Endothelial cell of umbilical vein (primary cell): Measurements from ENCODE around the gene ZBTB44. TPM values are rescaled to one million over a fixed set of nuclear protein-coding genes. Genes with fewer than 3 reads are reported as not detected.

ENCODE experiments used
- BruUV-seq: library from RNA; stranded (reverse); fragments of 400-500 nt; replicated peaks from 2 replicates; lab custom pipeline; 2021; lab: Mats Ljungman, UMichigan
- CTCF ChIA-PET: fragments of 300-600, 350-600 bp; sonication (Branson Sonifier 250); formaldehyde crosslinking; loops from one replicate; lab custom pipeline; 2021; ENCODE audit warnings: antibody characterized with exemption, inconsistent platforms; lab: Charles Lee
- POLR2A ChIA-PET: fragments of 300-600, 350-600 bp; sonication (Branson Sonifier 250); formaldehyde crosslinking; loops from one replicate; lab custom pipeline; 2021; ENCODE audit warnings: antibody characterized with exemption, inconsistent platforms; lab: Charles Lee
- DNase-seq: peaks from one replicate; pipeline ENCODE4 v3.0.0-alpha.2; 2011; ENCODE audit warnings: low read depth, low spot score
- FAIRE-seq: peaks from 2 replicates; lab custom pipeline; 2011; peaks lifted over from hg19 to GRCh38; lab: Jason Lieb, UNC
- H2AFZ ChIP-seq: 2 replicates; pipeline ENCODE4 v1.6.0; 2012; ENCODE audit warnings: low read depth, low read length, control low read depth, inconsistent platforms
- H3K27ac ChIP-seq: 2 replicates; pipeline ENCODE4 v1.5.1; 2011; ENCODE audit warnings: low read depth, mild to moderate bottlenecking, control low read depth, low read length, moderate library complexity; ENCODE audit not compliant: insufficient read depth
- H3K27me3 ChIP-seq, 2 experiments: 2 replicates each; pipeline versions ENCODE4 v1.6.0 to v1.6.1; 2011; ENCODE audit warnings: low read length in 2 of 2, mixed read lengths in 1 of 2; ENCODE audit not compliant: control insufficient read depth in 2 of 2, insufficient read depth in 2 of 2
- H3K36me3 ChIP-seq, 2 experiments: 2 replicates in 1 of 2; 3 replicates in 1 of 2; pipeline ENCODE4 v1.5.1; 2011; ENCODE audit warnings: low read length in 2 of 2, mild to moderate bottlenecking in 1 of 2, moderate library complexity in 1 of 2; ENCODE audit not compliant: control insufficient read depth in 2 of 2, insufficient read depth in 2 of 2; ENCODE audit errors: extremely low read depth in 1 of 2
- H3K4me1 ChIP-seq: 3 replicates; pipeline ENCODE4 v1.5.1; 2011; ENCODE audit warnings: mild to moderate bottlenecking, low read length; ENCODE audit not compliant: control insufficient read depth, insufficient read depth; ENCODE audit errors: extremely low read depth
- H3K4me2 ChIP-seq: 2 replicates; pipeline ENCODE4 v1.6.1; 2011; ENCODE audit warnings: low read length, control low read depth, mixed read lengths; ENCODE audit not compliant: insufficient read depth
- H3K4me3 ChIP-seq, 3 experiments: fragments of 200-600 bp in 1 of 3; sonication (generic), shearing (Covaris generic) in 1 of 3; replicated peaks in 1 of 3; 2 replicates each; pipeline ENCODE4 v1.5.1; 2011 to 2016; ENCODE audit warnings: control low read depth in 3 of 3, low read length in 3 of 3, mild to moderate bottlenecking in 2 of 3, inconsistent platforms in 1 of 3, low read depth in 1 of 3, moderate library complexity in 1 of 3; ENCODE audit not compliant: insufficient read depth in 1 of 3
- H3K79me2 ChIP-seq: 2 replicates; pipeline ENCODE4 v1.6.0; 2012; ENCODE audit warnings: low read length, inconsistent platforms; ENCODE audit not compliant: control insufficient read depth, insufficient read depth
- H3K9ac ChIP-seq: replicated peaks from 2 replicates; pipeline ENCODE3; 2011; ENCODE audit warnings: low read length, control low read depth; ENCODE audit not compliant: insufficient read depth; ENCODE audit errors: extremely low read depth
- H3K9me1 ChIP-seq: replicated peaks from 3 replicates; pipeline ENCODE4 v1.6.0; 2011; ENCODE audit warnings: mild to moderate bottlenecking, low read length; ENCODE audit not compliant: control insufficient read depth, insufficient read depth; ENCODE audit errors: extremely low read depth
- H3K9me3 ChIP-seq: replicated peaks from 2 replicates; pipeline ENCODE4 v1.5.1; 2012; ENCODE audit warnings: low read length, inconsistent platforms; ENCODE audit not compliant: control insufficient read depth, insufficient read depth
- H4K20me1 ChIP-seq: replicated peaks from 2 replicates; pipeline ENCODE3; 2011; ENCODE audit warnings: mild to moderate bottlenecking, low read length; ENCODE audit not compliant: control insufficient read depth, insufficient read depth; ENCODE audit errors: extremely low read depth
- CTCF ChIP-seq, 2 donors: IDR thresholded peaks; 1 replicate in 1 of 2; 2 replicates in 1 of 2; pipeline ENCODE4 v1.5.1; 2011; ENCODE audit warnings: low read length in 2 of 2, mild to moderate bottlenecking in 2 of 2, moderate library complexity in 2 of 2, control low read depth in 1 of 2, inconsistent platforms in 1 of 2, low read depth in 1 of 2; ENCODE audit not compliant: insufficient read depth in 1 of 2; ENCODE audit errors: extremely low read depth in 1 of 2
- EZH2 ChIP-seq: IDR thresholded peaks from 2 replicates; pipeline ENCODE4 v1.6.1; 2012; ENCODE audit warnings: borderline replicate concordance, low read depth, mild to moderate bottlenecking, moderate library complexity, low read length, inconsistent platforms; ENCODE audit not compliant: severe bottlenecking
- FOS ChIP-seq: IDR thresholded peaks from 2 replicates; pipeline ENCODE4 v1.6.1; 2011; ENCODE audit warnings: mild to moderate bottlenecking, low read length, moderate library complexity, borderline replicate concordance; ENCODE audit not compliant: insufficient read depth
- GATA2 ChIP-seq: IDR thresholded peaks from 2 replicates; pipeline ENCODE4 v1.7.0; 2011; ENCODE audit warnings: low read depth, mild to moderate bottlenecking, moderate library complexity, mixed read lengths, low read length; ENCODE audit not compliant: insufficient read length, insufficient read depth
- JUN ChIP-seq: IDR thresholded peaks from 2 replicates; pipeline ENCODE4 v1.6.1; 2011; ENCODE audit warnings: borderline replicate concordance, low read depth; ENCODE audit not compliant: insufficient read length, insufficient read depth
- MAX ChIP-seq: IDR thresholded peaks from 2 replicates; pipeline ENCODE4 v1.6.1; 2011; ENCODE audit not compliant: insufficient read depth, insufficient read length
- MYC ChIP-seq: IDR thresholded peaks from one replicate; pipeline ENCODE4 v1.6.1; 2011; ENCODE audit warnings: mild to moderate bottlenecking, low read depth, low read length
- POLR2A ChIP-seq: IDR thresholded peaks from 2 replicates; pipeline ENCODE4 v1.6.1; 2012; ENCODE audit warnings: low read depth, mild to moderate bottlenecking, control low read depth, low read length
- POLR2AphosphoS5 ChIP-seq: IDR thresholded peaks from 2 replicates; pipeline ENCODE4 v1.6.1; 2012; ENCODE audit warnings: low read depth, mild to moderate bottlenecking, control low read depth, low read length, moderate library complexity; ENCODE audit not compliant: insufficient read depth
- dilution Hi-C: fragments of 300-500 bp; cut with MboI; formaldehyde crosslinking; loops from one replicate; pipeline ENCODE4 v1.15.0; 2019; ENCODE audit warnings: low sequenced_read_pairs; ENCODE audit not compliant: extremely low pct_ligation_motif_present
- intact Hi-C: fragments of 100-400 bp; cut with micrococcal nuclease; formaldehyde crosslinking; loops from one replicate; pipeline ENCODE4 v1.10.0; 2022
- polyA plus RNA-seq, 4 experiments: library from polyadenylated mRNA; depleted of rRNA in 3 of 4; stranded (reverse) in 3 of 4; unstranded in 1 of 4; fragments of >200 nt; gene quantifications; 2 replicates each; pipeline versions ENCODE4 v1.2.1 to v1.2.3, GENCODE V29; 2011 to 2012; ENCODE audit warnings: missing spikeins in 1 of 4
- total RNA-seq: library from RNA; stranded (reverse); gene quantifications from 2 replicates; pipeline ENCODE4 v1.2.3, GENCODE V29; 2021

Gene ZBTB44
- total and polyA plus RNA-seq, 2 donors (not counting 3 experiments of a cell fraction or from before 2014, with no cell fraction given) = 8.7 to 24.4 TPM

GRCh38 chr11:130217133-130218031 lies 97.3 kb downstream of the ZBTB44 start:
- H3K4me3 ChIP-seq = no peak overlapping the region
- no peak overlapping the region for H3K27ac ChIP-seq
- no TSS peak for BruUV-seq
- dilution Hi-C loops = no loop called here
- ChIA-PET POLR2A (no interaction called here), CTCF (no interaction called here)
- peaks cover 3 to 10% of the 10 kb centered on the region in 2 experiments for H3K27me3 ChIP-seq
- FAIRE-seq = no peak
- intact Hi-C loops = no loop called here
- H3K79me2 ChIP-seq = no peaks in the 10 kb centered on the region
- H3K9me1 ChIP-seq = no peaks in the 10 kb centered on the region
- no peaks in the 10 kb centered on the region for H4K20me1 ChIP-seq
- no peaks in the 10 kb centered on the region for H3K36me3 ChIP-seq
- no peaks in the 10 kb centered on the region for H3K9me3 ChIP-seq
- H3K9ac ChIP-seq = no peak overlapping the region
- TF ChIP-seq POLR2AphosphoS5 (no peak), MYC (no peak), MAX (no peak), EZH2 (no peak), FOS (no peak), POLR2A (no peak), CTCF (IDR thresholded peaks at IDR 0.05; ENCODE audit: extremely low read depth in 1 of 2, insufficient read depth in 1 of 2, low read depth in 1 of 2, low read length in 2 of 2) (no peak), JUN (no peak), GATA2 (no peak)
- DNase-seq = no peak
- H2AFZ ChIP-seq = no peak overlapping the region
- H3K4me2 ChIP-seq = no peak overlapping the region
- H3K4me1 ChIP-seq = no peaks in the 10 kb centered on the region
